Inflammatory macrophage treated with lipopolysaccharide for 4 hours (primary cell): Measurements from ENCODE around the gene TUT1.
"Not testable (repeated sequence)": the region's sequence is repeated elsewhere in the genome, so short reads cannot be mapped to it uniquely, and the experiment has no call there.

Experiments used
- DNase-seq: peaks from one replicate; pipeline ENCODE4 v3.0.0-alpha.2; 2020

Gene TUT1

GRCh38 chr11:62591448-62592145 lies at the start of gene TUT1:
TUT1 (minus strand) TSS chr11:62591523; CDS start chr11:62591485, 38 bp downstream.
- peak; percentile 99 for DNase-seq

GRCh38 chr11:62632492-62632891 lies 41.2 kb upstream of the TUT1 start:
- DNase-seq: no peak

GRCh38 chr11:62627713-62628112 lies 36.4 kb upstream of the TUT1 start:
- DNase-seq: no peak

- no peak for DNase-seq
Observed at GRCh38 chr11:62622476-62623089, 31.3 kb upstream of the TUT1 start.

- DNase-seq: peak; percentile 99
Observed at GRCh38 chr11:62621567-62622470, 30.5 kb upstream of the TUT1 start, which contains the start of gene B3GAT3. B3GAT3 (minus strand) TSS chr11:62621986; CDS start chr11:62621947, 39 bp downstream.

- no peak for DNase-seq
Observed at GRCh38 chr11:62621027-62621566, 29.8 kb upstream of the TUT1 start.

GRCh38 chr11:62616957-62617356 lies 25.6 kb upstream of the TUT1 start:
- DNase-seq: not testable (repeated sequence)

GRCh38 chr11:62615521-62615920 lies 24.2 kb upstream of the TUT1 start:
- no peak for DNase-seq

GRCh38 chr11:62614275-62614674 lies 23.0 kb upstream of the TUT1 start:
- DNase-seq: no peak

GRCh38 chr11:62613291-62613778 lies 22.0 kb upstream of the TUT1 start:
- no peak for DNase-seq

- peak; percentile 72 for DNase-seq
Observed at GRCh38 chr11:62612366-62613290, 21.3 kb upstream of the TUT1 start, which contains the start of the genes EML3 and ROM1. EML3 (minus strand) TSS chr11:62612775; CDS start chr11:62612457, 318 bp downstream. ROM1 (plus strand) TSS chr11:62613257; CDS start chr11:62613282, 25 bp downstream.

- DNase-seq: peak; percentile 44
Observed at GRCh38 chr11:62611705-62612365, 20.5 kb upstream of the TUT1 start.

- DNase-seq: no peak
Observed at GRCh38 chr11:62610814-62611704, 19.7 kb upstream of the TUT1 start.

- no peak for DNase-seq
Observed at GRCh38 chr11:62610403-62610802, 19.1 kb upstream of the TUT1 start.

- no peak for DNase-seq
Observed at GRCh38 chr11:62608776-62609175, 17.5 kb upstream of the TUT1 start.

GRCh38 chr11:62607714-62608113 lies 16.4 kb upstream of the TUT1 start:
- DNase-seq: peak; percentile 69

GRCh38 chr11:62605902-62606301 lies 14.6 kb upstream of the TUT1 start:
- no peak for DNase-seq

- DNase-seq: no peak
Observed at GRCh38 chr11:62605467-62605866, 14.1 kb upstream of the TUT1 start.

- no peak for DNase-seq
Observed at GRCh38 chr11:62604460-62605120, 13.3 kb upstream of the TUT1 start.
